SU-DHL-6 (cell line): ENCODE measurements around the gene INPP1.
"Not testable (repeated sequence)": the region's sequence is repeated elsewhere in the genome, so short reads cannot be mapped to it uniquely, and the experiment has no call there.

Experiments
- H2AFZ ChIP-seq: fragments of 200-600 bp; sonication (generic); 2 replicates; pipeline ENCODE4 v1.6.1; 2014; ENCODE audit warnings: low read depth, mild to moderate bottlenecking, moderate library complexity, mixed read lengths, antibody characterized with exemption, low read length; ENCODE audit not compliant: severe bottlenecking
- H3F3A ChIP-seq: fragments of 200-600 bp; shearing (Covaris generic); 2 replicates; pipeline ENCODE4 v1.6.0; 2016; ENCODE audit warnings: antibody characterized with exemption, mild to moderate bottlenecking; ENCODE audit not compliant: insufficient read depth
- H3K27ac ChIP-seq: fragments of 200-600 bp; sonication (generic); 2 replicates; pipeline ENCODE4 v1.5.1; 2016; ENCODE audit warnings: low read depth, mild to moderate bottlenecking, low read length, moderate library complexity, mixed read lengths
- H3K27me3 ChIP-seq: fragments of 200-600 bp; sonication (generic), shearing (Covaris generic); 2 replicates; pipeline ENCODE4 v1.6.0; 2014; ENCODE audit warnings: mild to moderate bottlenecking, low read length
- H3K36me3 ChIP-seq: fragments of 200-600 bp; sonication (generic); 2 replicates; pipeline ENCODE4 v1.6.1; 2014; ENCODE audit warnings: mild to moderate bottlenecking, low read length, mixed read lengths
- H3K4me2 ChIP-seq: fragments of 300-600, 200-600 bp; shearing (Covaris generic), sonication (generic); 2 replicates; pipeline ENCODE4 v1.6.0; 2014; ENCODE audit warnings: low read length, low read depth, mild to moderate bottlenecking; ENCODE audit not compliant: poor library complexity, severe bottlenecking
- H3K4me3 ChIP-seq: fragments of 200-600 bp; sonication (generic); 2 replicates; pipeline ENCODE4 v1.5.1; 2014; ENCODE audit warnings: antibody characterized with exemption, low read length, mild to moderate bottlenecking, mixed read lengths; ENCODE audit not compliant: insufficient read depth, poor library complexity, severe bottlenecking
- H3K79me2 ChIP-seq: fragments of 200-600 bp; sonication (generic); 2 replicates; pipeline ENCODE4 v1.6.1; 2014; ENCODE audit warnings: mild to moderate bottlenecking, low read length, moderate library complexity; ENCODE audit not compliant: insufficient read depth
- H3K9ac ChIP-seq: fragments of 200-600 bp; sonication (generic); 2 replicates; pipeline ENCODE4 v1.7.0; 2014; ENCODE audit warnings: mild to moderate bottlenecking, low read length
- H3K9me2 ChIP-seq: fragments of 200-600 bp; sonication (generic); replicated peaks from 2 replicates; pipeline ENCODE4 v1.6.1; 2014; ENCODE audit warnings: low read length; ENCODE audit not compliant: insufficient read depth
- H3K9me3 ChIP-seq: fragments of 200-600 bp; sonication (generic); 2 replicates; pipeline ENCODE4 v1.6.1; 2014; ENCODE audit warnings: low read length, mixed read lengths; ENCODE audit not compliant: insufficient read depth
- H4K20me1 ChIP-seq: fragments of 200-600 bp; sonication (generic); 2 replicates; pipeline ENCODE4 v1.6.1; 2014; ENCODE audit warnings: low read depth, mild to moderate bottlenecking, antibody characterized with exemption, low read length, moderate library complexity, mixed read lengths
- EZH2phosphoT487 ChIP-seq: fragments of 200-600 bp; sonication (generic), shearing (Covaris generic); conservative IDR thresholded peaks from 2 replicates; pipeline ENCODE4 v1.6.1; 2018; ENCODE audit warnings: mild to moderate bottlenecking, antibody characterized with exemption, low read length, moderate library complexity, mixed read lengths
- TF ChIP-seq, protein P1 (sequence below): fragments of 200-600 bp; sonication (generic); IDR thresholded peaks from one replicate; pipeline ENCODE4 v1.5.1; 2017; ENCODE audit warnings: antibody characterized with exemption, mild to moderate bottlenecking, low read length, moderate library complexity; ENCODE audit not compliant: insufficient read depth, poor library complexity, severe bottlenecking

INPP1 gene

DNA sequence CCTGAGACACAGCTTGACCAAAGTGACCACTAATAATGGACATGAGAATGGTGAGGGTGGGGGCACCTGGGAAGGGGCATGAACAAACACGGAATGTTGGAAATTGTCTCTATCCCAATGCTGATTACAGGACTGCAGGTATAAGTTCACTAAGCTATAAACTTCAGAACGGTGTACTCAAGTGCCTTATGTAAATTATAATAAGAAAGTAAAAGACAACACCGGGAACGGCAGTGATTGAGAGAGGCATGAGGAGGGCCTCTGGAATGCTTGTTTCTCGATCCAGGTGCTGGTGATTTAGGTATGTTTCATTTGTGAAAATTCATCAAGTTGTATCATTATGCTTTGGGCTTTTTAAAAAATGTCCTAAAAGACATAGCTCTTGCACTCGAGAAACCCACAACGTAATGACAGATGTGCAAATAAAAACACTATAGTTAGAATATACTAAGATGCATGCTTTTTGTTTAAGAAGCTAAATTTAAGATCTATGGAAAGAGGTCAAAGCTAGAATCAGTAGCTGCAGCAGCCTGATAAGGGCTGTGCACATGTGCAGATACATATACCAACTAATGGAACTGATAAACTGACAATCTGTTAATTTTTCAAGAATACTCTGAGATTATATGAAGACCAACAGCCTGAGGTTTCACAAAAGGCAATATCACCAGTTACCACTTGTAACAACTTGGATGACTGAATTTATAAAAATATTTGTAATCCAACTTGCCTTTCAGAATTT is 31.3 kb upstream of the INPP1 start:
- H3K9ac ChIP-seq, result no peak overlapping the region
- H3K27me3 ChIP-seq, result no peaks in the 10 kb centered on the region
- peaks cover 28% of the 10 kb centered on the region for H3K79me2 ChIP-seq
- no peaks in the 10 kb centered on the region for H3K9me2 ChIP-seq
- no peaks in the 10 kb centered on the region for H4K20me1 ChIP-seq
- no peak overlapping the region for H3K27ac ChIP-seq
- H3K4me2 ChIP-seq, result no peak overlapping the region
- no peaks in the 10 kb centered on the region for H3K36me3 ChIP-seq
- TF ChIP-seq, protein P1, sequence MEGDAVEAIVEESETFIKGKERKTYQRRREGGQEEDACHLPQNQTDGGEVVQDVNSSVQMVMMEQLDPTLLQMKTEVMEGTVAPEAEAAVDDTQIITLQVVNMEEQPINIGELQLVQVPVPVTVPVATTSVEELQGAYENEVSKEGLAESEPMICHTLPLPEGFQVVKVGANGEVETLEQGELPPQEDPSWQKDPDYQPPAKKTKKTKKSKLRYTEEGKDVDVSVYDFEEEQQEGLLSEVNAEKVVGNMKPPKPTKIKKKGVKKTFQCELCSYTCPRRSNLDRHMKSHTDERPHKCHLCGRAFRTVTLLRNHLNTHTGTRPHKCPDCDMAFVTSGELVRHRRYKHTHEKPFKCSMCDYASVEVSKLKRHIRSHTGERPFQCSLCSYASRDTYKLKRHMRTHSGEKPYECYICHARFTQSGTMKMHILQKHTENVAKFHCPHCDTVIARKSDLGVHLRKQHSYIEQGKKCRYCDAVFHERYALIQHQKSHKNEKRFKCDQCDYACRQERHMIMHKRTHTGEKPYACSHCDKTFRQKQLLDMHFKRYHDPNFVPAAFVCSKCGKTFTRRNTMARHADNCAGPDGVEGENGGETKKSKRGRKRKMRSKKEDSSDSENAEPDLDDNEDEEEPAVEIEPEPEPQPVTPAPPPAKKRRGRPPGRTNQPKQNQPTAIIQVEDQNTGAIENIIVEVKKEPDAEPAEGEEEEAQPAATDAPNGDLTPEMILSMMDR, result no peak
- TF ChIP-seq EZH2phosphoT487, result no peak
- no peaks in the 10 kb centered on the region for H3K9me3 ChIP-seq
- H2AFZ ChIP-seq, result no peak overlapping the region
- H3F3A ChIP-seq, result no peaks in the 10 kb centered on the region
- no peak overlapping the region for H3K4me3 ChIP-seq

DNA sequence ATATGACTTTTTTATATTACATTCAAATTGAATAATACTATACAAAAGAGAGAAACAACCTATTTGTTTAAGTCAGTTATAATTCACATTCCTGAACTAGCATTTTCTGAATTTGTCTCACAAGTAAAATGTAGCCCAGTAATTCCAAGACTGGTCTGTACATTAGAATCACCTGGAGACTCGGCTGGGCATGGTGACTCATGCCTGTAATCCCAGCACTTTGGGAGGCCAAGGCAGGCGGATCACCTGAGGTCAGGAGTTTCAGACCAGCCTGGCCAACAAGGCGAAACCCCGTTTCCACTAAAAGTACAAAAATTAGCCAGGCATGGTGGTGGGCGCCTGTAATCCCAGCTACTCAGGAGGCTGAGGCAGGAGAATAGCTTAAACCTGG is 30.8 kb upstream of the INPP1 start:
- not testable (repeated sequence) for H3K9ac ChIP-seq, H3K4me3 ChIP-seq
- H3K79me2 ChIP-seq, result peaks cover 32% of the 10 kb centered on the region

DNA sequence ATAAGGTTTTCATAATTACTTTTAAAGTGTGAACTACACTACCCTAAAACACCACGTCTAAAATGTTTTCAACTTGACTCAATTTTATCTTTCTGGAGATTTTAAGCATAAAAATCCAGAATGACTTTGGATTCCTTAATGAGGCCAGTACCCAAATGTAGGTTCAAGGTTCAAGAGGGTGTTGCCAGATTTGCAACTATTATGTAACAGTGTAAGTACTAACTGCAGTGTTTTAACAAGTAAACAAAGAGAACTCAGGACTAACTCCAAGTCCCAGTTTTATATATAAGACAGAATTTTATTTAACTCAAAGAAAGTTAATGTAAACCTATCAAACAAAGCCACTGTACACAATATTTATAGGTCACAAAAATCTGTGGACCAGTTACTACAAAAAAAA is 29.5 kb upstream of the INPP1 start:
- H3K79me2 ChIP-seq, result peaks cover 41% of the 10 kb centered on the region
- H3K4me2 ChIP-seq, result no peak overlapping the region

More for the DNA sequence above, 30.8 kb upstream of the INPP1 start:
- H3K27ac ChIP-seq, H3K36me3 ChIP-seq, H3K9me3 ChIP-seq, H3K9me2 ChIP-seq, H4K20me1 ChIP-seq, H3K4me2 ChIP-seq, H2AFZ ChIP-seq, H3F3A ChIP-seq, H3K27me3 ChIP-seq: not testable (repeated sequence)

DNA sequence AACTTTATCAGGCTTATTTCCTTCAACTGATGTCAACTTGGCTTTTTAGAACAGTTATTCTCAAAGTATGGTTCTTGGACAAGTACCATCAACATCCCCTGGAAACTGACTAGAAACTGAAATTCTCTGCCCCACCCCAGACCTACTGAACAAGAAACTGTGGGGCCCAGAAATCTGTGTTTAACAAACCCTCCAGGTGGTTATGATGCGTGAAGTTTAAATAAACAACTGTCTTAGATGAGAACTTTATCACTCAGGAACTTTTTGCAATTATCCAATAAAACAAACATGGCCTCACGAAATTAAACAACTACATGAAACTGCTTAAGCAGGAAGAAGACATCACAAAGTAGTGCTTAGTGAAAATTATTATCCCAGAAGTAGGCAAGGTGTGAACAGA is 28.1 kb upstream of the INPP1 start:
- H4K20me1 ChIP-seq, result no peaks in the 10 kb centered on the region
- peaks cover 43% of the 10 kb centered on the region for H3K79me2 ChIP-seq
- H3F3A ChIP-seq, result peaks cover 12% of the 10 kb centered on the region; the same call in 1 of the 2 replicates
- H3K27ac ChIP-seq, result no peak overlapping the region
- H3K9ac ChIP-seq, result no peak overlapping the region
- no peak overlapping the region for H2AFZ ChIP-seq
- H3K4me2 ChIP-seq, result no peak overlapping the region
- no peaks in the 10 kb centered on the region for H3K9me2 ChIP-seq
- H3K36me3 ChIP-seq, result no peaks in the 10 kb centered on the region
- TF ChIP-seq, protein P1, result no peak
- no peak for TF ChIP-seq EZH2phosphoT487
- H3K27me3 ChIP-seq, result no peaks in the 10 kb centered on the region
- H3K4me3 ChIP-seq, result no peak overlapping the region
- no peaks in the 10 kb centered on the region for H3K9me3 ChIP-seq

More for the DNA sequence above, 29.5 kb upstream of the INPP1 start:
- no peak for TF ChIP-seq EZH2phosphoT487
- TF ChIP-seq, protein P1, result no peak
- Histone ChIP-seq H3K9me2 (no peaks in the 10 kb centered on the region), H4K20me1 (no peaks in the 10 kb centered on the region), H3K9me3 (no peaks in the 10 kb centered on the region), H2AFZ (no peak overlapping the region), H3K36me3 (no peaks in the 10 kb centered on the region), H3K27me3 (no peaks in the 10 kb centered on the region), H3F3A (0 out of 2 replicates have a peak, but pooled peaks cover 1% of the 10 kb centered on the region), H3K4me3 (no peak overlapping the region), H3K27ac (no peak overlapping the region), H3K9ac (no peak overlapping the region)
